Measurements from ENCODE around the gene THEMIS2. TPM values are rescaled to one million over a fixed set of nuclear protein-coding genes. Genes with fewer than 3 reads are reported as not detected.
A peak's percentile ranks its signal among the peaks of the same experiment; 100 is the strongest.

Gene THEMIS2
- total and polyA plus RNA-seq, 2 experiments from 2014 or later = 8.1 to 32.4 TPM

GRCh38 chr1:27886744-27887143, 14.4 kb downstream of the THEMIS2 start (continued):
- no peak for TF ChIP-seq EZH2 (IDR thresholded peaks at IDR 0.05; ENCODE audit: low read depth, unreplicated experiment)
- TF ChIP-seq STAT1 (IDR thresholded peaks at IDR 0.05; ENCODE audit: unreplicated experiment) = no peak
- TF ChIP-seq, protein P1, sequence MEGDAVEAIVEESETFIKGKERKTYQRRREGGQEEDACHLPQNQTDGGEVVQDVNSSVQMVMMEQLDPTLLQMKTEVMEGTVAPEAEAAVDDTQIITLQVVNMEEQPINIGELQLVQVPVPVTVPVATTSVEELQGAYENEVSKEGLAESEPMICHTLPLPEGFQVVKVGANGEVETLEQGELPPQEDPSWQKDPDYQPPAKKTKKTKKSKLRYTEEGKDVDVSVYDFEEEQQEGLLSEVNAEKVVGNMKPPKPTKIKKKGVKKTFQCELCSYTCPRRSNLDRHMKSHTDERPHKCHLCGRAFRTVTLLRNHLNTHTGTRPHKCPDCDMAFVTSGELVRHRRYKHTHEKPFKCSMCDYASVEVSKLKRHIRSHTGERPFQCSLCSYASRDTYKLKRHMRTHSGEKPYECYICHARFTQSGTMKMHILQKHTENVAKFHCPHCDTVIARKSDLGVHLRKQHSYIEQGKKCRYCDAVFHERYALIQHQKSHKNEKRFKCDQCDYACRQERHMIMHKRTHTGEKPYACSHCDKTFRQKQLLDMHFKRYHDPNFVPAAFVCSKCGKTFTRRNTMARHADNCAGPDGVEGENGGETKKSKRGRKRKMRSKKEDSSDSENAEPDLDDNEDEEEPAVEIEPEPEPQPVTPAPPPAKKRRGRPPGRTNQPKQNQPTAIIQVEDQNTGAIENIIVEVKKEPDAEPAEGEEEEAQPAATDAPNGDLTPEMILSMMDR (conservative IDR thresholded peaks at IDR 0.05; ENCODE audit: low read depth in 2 of 2) = no peak
- TF ChIP-seq POLR2AphosphoS5 (IDR thresholded peaks at IDR 0.05; ENCODE audit: low read depth) = no peak
- TF ChIP-seq, protein P2, sequence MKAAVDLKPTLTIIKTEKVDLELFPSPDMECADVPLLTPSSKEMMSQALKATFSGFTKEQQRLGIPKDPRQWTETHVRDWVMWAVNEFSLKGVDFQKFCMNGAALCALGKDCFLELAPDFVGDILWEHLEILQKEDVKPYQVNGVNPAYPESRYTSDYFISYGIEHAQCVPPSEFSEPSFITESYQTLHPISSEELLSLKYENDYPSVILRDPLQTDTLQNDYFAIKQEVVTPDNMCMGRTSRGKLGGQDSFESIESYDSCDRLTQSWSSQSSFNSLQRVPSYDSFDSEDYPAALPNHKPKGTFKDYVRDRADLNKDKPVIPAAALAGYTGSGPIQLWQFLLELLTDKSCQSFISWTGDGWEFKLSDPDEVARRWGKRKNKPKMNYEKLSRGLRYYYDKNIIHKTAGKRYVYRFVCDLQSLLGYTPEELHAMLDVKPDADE (IDR thresholded peaks at IDR 0.05) = no peak

GRCh38 chr1:27887215-27888021, 15.1 kb downstream of the THEMIS2 start:
- H3K4me3 Mint-ChIP-seq = no peak overlapping the region
- Histone ChIP-seq H3K36me3 (ENCODE audit: insufficient read depth) (peaks cover 25% of the 10 kb centered on the region), H2AFZ (no peak overlapping the region), H4K20me1 (replicated peaks; ENCODE audit: insufficient read depth) (peaks cover 6% of the 10 kb centered on the region; the same call in 1 of the 2 replicates), H3K4me3 (no peak overlapping the region), H3F3A (replicated peaks; ENCODE audit: low read depth) (peaks cover 11% of the 10 kb centered on the region; the same call in 1 of the 2 replicates), H3K9me2 (ENCODE audit: insufficient read depth) (no peaks in the 10 kb centered on the region), H3K27me3 (ENCODE audit: insufficient read depth) (no peaks in the 10 kb centered on the region), H3K79me2 (replicated peaks; ENCODE audit: insufficient read depth) (no peaks in the 10 kb centered on the region), H3K27ac (ENCODE audit: low read depth) (no peak overlapping the region), H3K4me2 (no peak overlapping the region), H3K4me1 (ENCODE audit: insufficient read depth) (no peaks in the 10 kb centered on the region)
- no peaks in the 10 kb centered on the region for H3K4me1 Mint-ChIP-seq
- H3K36me3 Mint-ChIP-seq (ENCODE audit: low read depth) = peaks cover 41% of the 10 kb centered on the region
- ATAC-seq (no peak), DNase-seq (ENCODE audit: low spot score) (no peak)
- H3K9me3 Mint-ChIP-seq = no peaks in the 10 kb centered on the region
- H3K27me3 Mint-ChIP-seq (ENCODE audit: insufficient read depth, low read depth, poor library complexity) = peaks cover 8% of the 10 kb centered on the region
- H3K27ac Mint-ChIP-seq = 0 out of 2 replicates have a peak overlapping the region, but pooled peaks have one; percentile 59
- TF ChIP-seq POLR2AphosphoS5 (IDR thresholded peaks at IDR 0.05; ENCODE audit: low read depth) (no peak), ZNF331 (CRISPR knock-in tag; IDR thresholded peaks at IDR 0.05; ENCODE audit: low read depth) (no peak), EZH2 (IDR thresholded peaks at IDR 0.05; ENCODE audit: low read depth, unreplicated experiment) (no peak), NANOG (IDR thresholded peaks at IDR 0.05; ENCODE audit: borderline replicate concordance) (no peak), EZH2phosphoT487 (IDR thresholded peaks at IDR 0.05; ENCODE audit: unreplicated experiment) (no peak), STAT1 (IDR thresholded peaks at IDR 0.05; ENCODE audit: unreplicated experiment) (no peak), ZNF114 (CRISPR knock-in tag; IDR thresholded peaks at IDR 0.05) (no peak), CREB1 (CRISPR knock-in tag; IDR thresholded peaks at IDR 0.05; ENCODE audit: low read depth) (no peak), JUNB (IDR thresholded peaks at IDR 0.05; ENCODE audit: unreplicated experiment) (no peak)
- TF ChIP-seq, protein P1 (conservative IDR thresholded peaks at IDR 0.05; ENCODE audit: low read depth in 2 of 2) = no peak
- TF ChIP-seq, protein P2 (IDR thresholded peaks at IDR 0.05) = no peak
